ENCODE measurements around the gene EVA1C. TPM values are rescaled to one million over a fixed set of nuclear protein-coding genes. Genes with fewer than 3 reads are reported as not detected.

Gene EVA1C
- total RNA-seq, 5 donors from 2014 or later (not counting 1 experiment from before 2014, with no cell fraction given): 9.7 to 22.1 (median 18.0) TPM

- H3K4me3 Mint-ChIP-seq: peak overlapping the region; percentile 82 to 88 (median 83)
- H3K9me3 ChIP-seq: no peaks in the 10 kb centered on the region
- H3K4me1 ChIP-seq (ENCODE audit: control insufficient read depth in 1 of 2, extremely low read depth in 1 of 2, insufficient read depth in 2 of 2, low read length in 2 of 2): peaks cover 3 to 26% of the 10 kb centered on the region in 2 experiments
- WGBS (ENCODE audit: insufficient coverage): 0% methylated on average over 27 of the region's 32 CpGs
- peak overlapping the region in 1 of 2 donors; percentile 66 for H3K27ac Mint-ChIP-seq
- peak in 2 of 4 experiments; percentile 1 to 40 for ATAC-seq (replicated peaks in 1 of 4)
- H3K27me3 Mint-ChIP-seq: peaks cover 3 to 9% of the 10 kb centered on the region in 2 donors
- CTCF ChIA-PET: interaction anchor here (0.6 to 4.0 kb wide), 7 partner anchors 10 to 212 kb away, joined by 3 to 21 read pairs (median 4); no protein-coding TSS in a partner anchor
- peaks cover 48 to 55% (median 55%) of the 10 kb centered on the region in 3 donors for H3K4me1 Mint-ChIP-seq
- POLR2A ChIA-PET: interaction anchor here in 1 of 2 donors (0.6 to 1.0 kb wide), 2 partner anchors 22 to 177 kb away, joined by 3 read pairs; no protein-coding TSS in a partner anchor
- no peaks in the 10 kb centered on the region for H3K9me3 Mint-ChIP-seq
- peak in 2 of 35 experiments; percentile 1 to 9 for DNase-seq
- H3K36me3 Mint-ChIP-seq: peaks cover 13% of the 10 kb centered on the region
- H3K27ac ChIP-seq (ENCODE audit: low read length): no peak overlapping the region
- peaks cover 2 to 4% of the 10 kb centered on the region in 2 experiments for H3K27me3 ChIP-seq (replicated peaks in 1 of 2; ENCODE audit: control insufficient read depth in 2 of 2, extremely low read depth in 1 of 2, insufficient read depth in 2 of 2, low read length in 1 of 2)
- H3K4me3 ChIP-seq (ENCODE audit: control insufficient read depth in 1 of 2, extremely low read depth in 1 of 2, low read length in 1 of 2): peak overlapping the region; percentile 80 to 90
- peaks cover 0 to 3% of the 10 kb centered on the region in 2 donors for H3K36me3 ChIP-seq (ENCODE audit: control insufficient read depth in 2 of 2, extremely low read depth in 1 of 2, insufficient read depth in 1 of 2, low read length in 1 of 2)
These were observed 20.1 kb upstream of the EVA1C start for GRCh38 chr21:32392299-32392879.

- peaks cover 3 to 26% of the 10 kb centered on the region in 2 experiments for H3K4me1 ChIP-seq (ENCODE audit: control insufficient read depth in 1 of 2, extremely low read depth in 1 of 2, insufficient read depth in 2 of 2, low read length in 2 of 2)
- Mint-ChIP-seq H3K27me3 (peaks cover 3 to 9% of the 10 kb centered on the region in 2 donors), H3K4me3 (peak within 1 kb of the TSS; percentile 82 to 88 (median 83)), H3K27ac (peak within 1 kb of the TSS; percentile 66 to 90), H3K9me3 (no peaks in the 10 kb centered on the region), H3K4me1 (peaks cover 41 to 50% (median 49%) of the 10 kb centered on the region in 3 donors), H3K36me3 (peaks cover 10% of the 10 kb centered on the region)
- WGBS (ENCODE audit: insufficient coverage): 4% methylated on average over 58 of the region's 59 CpGs
- H3K4me3 ChIP-seq (ENCODE audit: control insufficient read depth in 1 of 2, extremely low read depth in 1 of 2, low read length in 1 of 2): peak within 1 kb of the TSS; percentile 80 to 90
- peaks cover 2 to 4% of the 10 kb centered on the region in 2 experiments for H3K27me3 ChIP-seq (replicated peaks in 1 of 2; ENCODE audit: control insufficient read depth in 2 of 2, extremely low read depth in 1 of 2, insufficient read depth in 2 of 2, low read length in 1 of 2)
- ATAC-seq (replicated peaks in 1 of 4) (peak; percentile 92 to 98 (median 98)), DNase-seq (peak; percentile 80 to 97 (median 92))
- CTCF ChIA-PET: interaction anchor here in 1 of 2 donors (0.6 to 4.0 kb wide), 5 partner anchors 9 to 219 kb away, joined by 3 to 21 read pairs (median 4); partner anchors contain the start of gene CFAP298
- H3K9me3 ChIP-seq: no peaks in the 10 kb centered on the region
- no peaks in the 10 kb centered on the region for H3K36me3 ChIP-seq (ENCODE audit: control insufficient read depth in 2 of 2, extremely low read depth in 1 of 2, insufficient read depth in 1 of 2, low read length in 1 of 2)
- H3K27ac ChIP-seq (ENCODE audit: low read length): peak within 1 kb of the TSS; percentile 72
- POLR2A ChIA-PET: no interaction called here
These were observed 19.4 kb upstream of the EVA1C start, which contains the start of gene URB1 for GRCh38 chr21:32392880-32393676. TSS of gene URB1 (minus strand) at chr21:32393012. CDS start at chr21:32392910, 102 bp downstream.

GRCh38 chr21:32393677-32394001 is 18.9 kb upstream of the EVA1C start:
- CTCF ChIA-PET: interaction anchor here in 1 of 2 donors (1.2 to 4.0 kb wide), 3 partner anchors 8 to 218 kb away, joined by 3 to 21 read pairs (median 4); partner anchors contain the start of gene CFAP298
- peak overlapping the region; percentile 75 to 90 for H3K4me3 ChIP-seq (ENCODE audit: control insufficient read depth in 1 of 2, extremely low read depth in 1 of 2, low read length in 1 of 2)

GRCh38 chr21:32403201-32403777 is 9.2 kb upstream of the EVA1C start:
- Mint-ChIP-seq H3K27ac (peak overlapping the region in 1 of 2 donors; percentile 52), H3K4me3 (no peak overlapping the region), H3K36me3 (no peaks in the 10 kb centered on the region), H3K27me3 (peaks cover 11 to 15% of the 10 kb centered on the region in 2 donors), H3K4me1 (peaks cover 11 to 17% (median 14%) of the 10 kb centered on the region in 3 donors), H3K9me3 (no peaks in the 10 kb centered on the region)
- peaks cover 0 to 20% of the 10 kb centered on the region in 2 experiments for H3K4me1 ChIP-seq (ENCODE audit: control insufficient read depth in 1 of 2, extremely low read depth in 1 of 2, insufficient read depth in 2 of 2, low read length in 2 of 2)
- WGBS (ENCODE audit: insufficient coverage): no CpG with 5 or more reads among the region's 5 CpGs
- no peaks in the 10 kb centered on the region for H3K9me3 ChIP-seq
- POLR2A ChIA-PET: no interaction called here
- H3K27ac ChIP-seq (ENCODE audit: low read length): no peak overlapping the region
- DNase-seq (peak in 30 of 35 experiments; percentile 11 to 81 (median 40)), ATAC-seq (replicated peaks in 1 of 4) (peak; percentile 78 to 83 (median 80))
- H3K36me3 ChIP-seq (ENCODE audit: control insufficient read depth in 2 of 2, extremely low read depth in 1 of 2, insufficient read depth in 1 of 2, low read length in 1 of 2): no peaks in the 10 kb centered on the region
- CTCF ChIA-PET: interaction anchor here (0.8 to 4.7 kb wide), 6 partner anchors 11 to 198 kb away, joined by 3 to 61 read pairs (median 10); no protein-coding TSS in a partner anchor
- no peak overlapping the region for H3K4me3 ChIP-seq (ENCODE audit: control insufficient read depth in 1 of 2, extremely low read depth in 1 of 2, low read length in 1 of 2)
- H3K27me3 ChIP-seq (replicated peaks in 1 of 2; ENCODE audit: control insufficient read depth in 2 of 2, extremely low read depth in 1 of 2, insufficient read depth in 2 of 2, low read length in 1 of 2): peaks cover 0 to 6% of the 10 kb centered on the region in 2 experiments

More at GRCh38 chr21:32393677-32394001, 18.9 kb upstream of the EVA1C start:
- H3K9me3 Mint-ChIP-seq: no peaks in the 10 kb centered on the region
- H3K27me3 Mint-ChIP-seq: peaks cover 8 to 15% of the 10 kb centered on the region in 2 donors
- Histone ChIP-seq H3K27me3 (replicated peaks in 1 of 2; ENCODE audit: control insufficient read depth in 2 of 2, extremely low read depth in 1 of 2, insufficient read depth in 2 of 2, low read length in 1 of 2) (peaks cover 3 to 4% of the 10 kb centered on the region in 2 experiments), H3K4me1 (ENCODE audit: control insufficient read depth in 1 of 2, extremely low read depth in 1 of 2, insufficient read depth in 2 of 2, low read length in 2 of 2) (peaks cover 3 to 23% of the 10 kb centered on the region in 2 experiments), H3K36me3 (ENCODE audit: control insufficient read depth in 2 of 2, extremely low read depth in 1 of 2, insufficient read depth in 1 of 2, low read length in 1 of 2) (no peaks in the 10 kb centered on the region), H3K9me3 (no peaks in the 10 kb centered on the region), H3K27ac (ENCODE audit: low read length) (peak overlapping the region; percentile 72)
- POLR2A ChIA-PET: no interaction called here
- 51% methylated on average over 2 of the region's 9 CpGs for WGBS (ENCODE audit: insufficient coverage)
- H3K36me3 Mint-ChIP-seq: peaks cover 10% of the 10 kb centered on the region
- H3K27ac Mint-ChIP-seq: peak overlapping the region; percentile 66 to 90
- peaks cover 40 to 45% (median 44%) of the 10 kb centered on the region in 3 donors for H3K4me1 Mint-ChIP-seq
- ATAC-seq (replicated peaks in 1 of 4): no peak
- no peak for DNase-seq
- peak overlapping the region; percentile 82 to 88 (median 83) for H3K4me3 Mint-ChIP-seq

- Histone ChIP-seq H3K9me3 (no peaks in the 10 kb centered on the region), H3K27me3 (replicated peaks in 1 of 2; ENCODE audit: control insufficient read depth in 2 of 2, extremely low read depth in 1 of 2, insufficient read depth in 2 of 2, low read length in 1 of 2) (peaks cover 0 to 5% of the 10 kb centered on the region in 2 experiments), H3K27ac (ENCODE audit: low read length) (no peak overlapping the region), H3K4me1 (ENCODE audit: control insufficient read depth in 1 of 2, extremely low read depth in 1 of 2, insufficient read depth in 2 of 2, low read length in 2 of 2) (peaks cover 0 to 40% of the 10 kb centered on the region in 2 experiments), H3K36me3 (ENCODE audit: control insufficient read depth in 2 of 2, extremely low read depth in 1 of 2, insufficient read depth in 1 of 2, low read length in 1 of 2) (no peaks in the 10 kb centered on the region), H3K4me3 (ENCODE audit: control insufficient read depth in 1 of 2, extremely low read depth in 1 of 2, low read length in 1 of 2) (no peak overlapping the region)
- DNase-seq: no peak
- no peak for ATAC-seq (replicated peaks in 1 of 4)
- H3K4me1 Mint-ChIP-seq: peaks cover 20 to 42% (median 29%) of the 10 kb centered on the region in 3 donors
- H3K27me3 Mint-ChIP-seq: no peaks in the 10 kb centered on the region
- no peak overlapping the region for H3K4me3 Mint-ChIP-seq
- WGBS (ENCODE audit: insufficient coverage): 100% methylated on average over 1 of the region's 6 CpGs
- no peaks in the 10 kb centered on the region for H3K36me3 Mint-ChIP-seq
- ChIA-PET CTCF (interaction anchor here in 1 of 2 donors (0.7 kb wide), 1 partner anchor 1714 kb away, joined by 10 read pairs; no protein-coding TSS in a partner anchor), POLR2A (interaction anchor here in 1 of 2 donors (0.6 kb wide), 1 partner anchor 163 kb away, joined by 3 read pairs; no protein-coding TSS in a partner anchor)
- no peaks in the 10 kb centered on the region for H3K9me3 Mint-ChIP-seq
- no peak overlapping the region for H3K27ac Mint-ChIP-seq
These were observed 6.1 kb upstream of the EVA1C start for GRCh38 chr21:32406405-32406804.
